ENCODE results near the gene PPIF.

- no peak for TF ChIP-seq CTCF (conservative IDR thresholded peaks at IDR 0.05; ENCODE audit: low read depth, low read length)
- TF ChIP-seq EZH2 (IDR thresholded peaks at IDR 0.05; ENCODE audit: borderline replicate concordance, low read depth, low read length, poor library complexity, severe bottlenecking) = no peak
Observed at GRCh38 chr10:79393221-79393923, 46.1 kb downstream of the PPIF start.

All from A673 (cell line).